ENCODE measurements around the gene NBEAL2. TPM values are rescaled to one million over a fixed set of nuclear protein-coding genes. Genes with fewer than 3 reads are reported as not detected.

NBEAL2 gene
- total RNA-seq, 1 donor from 2014 or later, result 70.2 TPM

GRCh38 chr3:46932455-46933225, 46.8 kb upstream of the NBEAL2 start:
- intact Hi-C loops (cut with DNase I), result loop anchor here (10.0 kb wide), 2 partner anchors 352 to 382 kb away; partner anchors contain the start of genes KIF9 and KLHL18
- H3K9me3 ChIP-seq, result no peaks in the 10 kb centered on the region
- H3K27me3 ChIP-seq, result no peaks in the 10 kb centered on the region
- no peaks in the 10 kb centered on the region for H3K36me3 ChIP-seq
- H3K4me1 ChIP-seq, result peaks cover 60 to 88% of the 10 kb centered on the region in 2 donors
- peak overlapping the region; percentile 83 to 85 for H3K27ac ChIP-seq
- TF ChIP-seq, protein P1, sequence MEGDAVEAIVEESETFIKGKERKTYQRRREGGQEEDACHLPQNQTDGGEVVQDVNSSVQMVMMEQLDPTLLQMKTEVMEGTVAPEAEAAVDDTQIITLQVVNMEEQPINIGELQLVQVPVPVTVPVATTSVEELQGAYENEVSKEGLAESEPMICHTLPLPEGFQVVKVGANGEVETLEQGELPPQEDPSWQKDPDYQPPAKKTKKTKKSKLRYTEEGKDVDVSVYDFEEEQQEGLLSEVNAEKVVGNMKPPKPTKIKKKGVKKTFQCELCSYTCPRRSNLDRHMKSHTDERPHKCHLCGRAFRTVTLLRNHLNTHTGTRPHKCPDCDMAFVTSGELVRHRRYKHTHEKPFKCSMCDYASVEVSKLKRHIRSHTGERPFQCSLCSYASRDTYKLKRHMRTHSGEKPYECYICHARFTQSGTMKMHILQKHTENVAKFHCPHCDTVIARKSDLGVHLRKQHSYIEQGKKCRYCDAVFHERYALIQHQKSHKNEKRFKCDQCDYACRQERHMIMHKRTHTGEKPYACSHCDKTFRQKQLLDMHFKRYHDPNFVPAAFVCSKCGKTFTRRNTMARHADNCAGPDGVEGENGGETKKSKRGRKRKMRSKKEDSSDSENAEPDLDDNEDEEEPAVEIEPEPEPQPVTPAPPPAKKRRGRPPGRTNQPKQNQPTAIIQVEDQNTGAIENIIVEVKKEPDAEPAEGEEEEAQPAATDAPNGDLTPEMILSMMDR (IDR thresholded peaks at IDR 0.05), result no peak
- no peak for DNase-seq (ENCODE audit: low spot score in 2 of 2)
- no peak overlapping the region for H3K4me3 ChIP-seq

DNA sequence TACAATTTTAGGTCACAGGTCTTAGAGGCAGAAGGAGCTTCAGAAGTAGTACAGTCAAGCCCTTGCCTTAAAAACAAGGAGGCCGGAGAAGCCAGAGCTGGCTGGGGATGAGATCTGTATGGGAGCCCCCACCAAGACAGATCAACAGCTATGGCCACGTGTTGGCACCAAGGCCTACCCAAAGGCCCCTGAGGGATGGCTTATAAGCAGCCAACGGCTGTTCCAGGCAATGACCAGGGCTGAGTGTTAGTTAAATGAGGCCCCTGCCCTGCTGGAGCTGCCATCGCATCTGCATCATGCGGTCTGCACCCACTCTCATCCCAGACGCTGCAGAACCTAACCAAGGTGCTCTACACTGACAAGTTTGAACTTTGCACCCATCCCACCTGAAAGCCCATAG, 46.2 kb upstream of the NBEAL2 start:
- Histone ChIP-seq H3K9me3 (no peaks in the 10 kb centered on the region), H3K27ac (peak overlapping the region; percentile 83 to 85), H3K36me3 (peaks cover 0 to 6% of the 10 kb centered on the region in 2 donors), H3K4me1 (peaks cover 60 to 82% of the 10 kb centered on the region in 2 donors), H3K27me3 (no peaks in the 10 kb centered on the region), H3K4me3 (no peak overlapping the region)
- TF ChIP-seq, protein P1 (IDR thresholded peaks at IDR 0.05), result no peak
- intact Hi-C loops (cut with DNase I), result loop anchor here (10.0 kb wide), 2 partner anchors 352 to 382 kb away; partner anchors contain the start of genes KIF9 and KLHL18
- DNase-seq (ENCODE audit: low spot score in 2 of 2), result no peak

DNA sequence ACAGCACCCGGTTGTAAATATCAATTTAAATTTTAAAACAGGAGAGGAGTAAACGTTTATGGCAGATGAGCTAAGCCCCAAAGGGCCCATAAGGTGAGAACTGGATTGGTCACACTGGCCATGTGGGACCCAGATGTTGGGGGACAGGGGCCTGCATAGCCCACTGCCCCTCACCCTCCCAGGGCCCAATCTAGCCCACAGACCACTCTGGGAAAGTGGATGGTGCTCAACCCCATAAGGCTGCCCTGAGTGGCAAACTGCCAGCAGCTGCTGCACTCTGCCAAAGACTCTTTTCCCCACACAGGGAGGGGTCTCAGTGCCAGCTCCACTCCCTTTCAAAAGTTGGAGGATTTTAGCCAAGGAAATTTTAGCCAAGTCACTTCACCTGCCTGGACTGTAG, 45.4 kb upstream of the NBEAL2 start:
- DNase-seq (ENCODE audit: low spot score in 2 of 2), result no peak
- peak overlapping the region; percentile 85 to 94 for H3K27ac ChIP-seq
- no peaks in the 10 kb centered on the region for H3K9me3 ChIP-seq
- H3K36me3 ChIP-seq, result peaks cover 0 to 14% of the 10 kb centered on the region in 2 donors
- peaks cover 56 to 75% of the 10 kb centered on the region in 2 donors for H3K4me1 ChIP-seq
- intact Hi-C loops (cut with DNase I), result loop anchor here (2.0 to 10.0 kb wide), 3 partner anchors 25 to 381 kb away; partner anchors contain the start of genes KIF9 and KLHL18
- no peaks in the 10 kb centered on the region for H3K27me3 ChIP-seq
- TF ChIP-seq, protein P1 (IDR thresholded peaks at IDR 0.05), result no peak
- H3K4me3 ChIP-seq, result no peak overlapping the region

GRCh38 chr3:46934498-46935167, 44.8 kb upstream of the NBEAL2 start:
- no peaks in the 10 kb centered on the region for H3K27me3 ChIP-seq
- TF ChIP-seq, protein P1 (IDR thresholded peaks at IDR 0.05), result no peak
- DNase-seq (ENCODE audit: low spot score in 2 of 2), result no peak
- H3K36me3 ChIP-seq, result peaks cover under 1 to 15% of the 10 kb centered on the region in 2 donors
- no peaks in the 10 kb centered on the region for H3K9me3 ChIP-seq
- H3K27ac ChIP-seq, result peak overlapping the region; percentile 85 to 94
- H3K4me1 ChIP-seq, result peaks cover 51 to 69% of the 10 kb centered on the region in 2 donors
- H3K4me3 ChIP-seq, result no peak overlapping the region
- intact Hi-C loops (cut with DNase I), result loop anchor here (1.0 to 10.0 kb wide), 5 partner anchors 26 to 380 kb away; partner anchors contain the start of genes CCDC12, KIF9 and KLHL18

DNA sequence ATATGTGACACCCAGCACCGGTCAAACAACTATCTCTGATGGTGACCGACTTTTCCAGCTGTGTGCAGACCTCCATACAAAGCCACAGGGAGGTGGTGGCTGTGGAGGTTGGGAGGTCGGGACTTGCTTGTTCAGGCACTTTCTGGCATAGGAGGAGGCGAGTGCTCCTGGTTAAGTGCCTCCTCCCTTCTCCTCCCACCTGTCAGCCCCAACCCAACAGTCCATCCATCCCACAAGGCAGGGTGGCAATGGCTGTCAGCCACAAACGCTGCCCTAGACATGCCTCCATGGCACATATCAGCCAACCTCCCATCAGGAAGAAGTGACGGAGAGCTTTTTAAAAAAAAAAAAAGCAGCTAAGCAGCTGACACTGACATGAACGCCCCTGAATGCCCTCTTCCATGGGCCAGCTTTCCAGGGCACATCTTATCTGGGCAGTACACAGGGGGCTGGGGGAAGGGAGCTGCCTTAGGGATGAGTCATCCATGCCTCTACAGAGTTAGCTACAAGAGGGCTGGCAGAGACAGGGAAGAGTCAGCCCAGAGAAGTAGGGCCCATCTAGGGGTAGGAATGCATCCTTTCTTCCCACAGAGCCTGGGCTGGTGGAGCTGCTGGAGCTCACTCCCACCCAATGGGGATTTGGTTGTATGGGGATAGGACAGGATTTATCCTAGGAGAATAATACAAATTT, 44.2 kb upstream of the NBEAL2 start:
- peak overlapping the region; percentile 85 to 94 for H3K27ac ChIP-seq
- H3K4me3 ChIP-seq, result no peak overlapping the region
- peaks cover 47 to 62% of the 10 kb centered on the region in 2 donors for H3K4me1 ChIP-seq
- peak; percentile 90 to 98 for DNase-seq (ENCODE audit: low spot score in 2 of 2)
- peaks cover 6 to 21% of the 10 kb centered on the region in 2 donors for H3K36me3 ChIP-seq
- intact Hi-C loops (cut with DNase I), result loop anchor here (1.0 to 10.0 kb wide), 5 partner anchors 27 to 379 kb away; partner anchors contain the start of genes CCDC12, KIF9 and KLHL18
- H3K9me3 ChIP-seq, result no peaks in the 10 kb centered on the region
- TF ChIP-seq, protein P1 (IDR thresholded peaks at IDR 0.05), result peak; percentile 68 to 84 (median 69)
- H3K27me3 ChIP-seq, result no peaks in the 10 kb centered on the region
